ENCODE results near the gene OR8G1. TPM values are rescaled to one million over a fixed set of nuclear protein-coding genes. Genes with fewer than 3 reads are reported as not detected.
"Not testable (repeated sequence)": the region's sequence is repeated elsewhere in the genome, so short reads cannot be mapped to it uniquely, and the experiment has no call there.

Gene OR8G1
- total and polyA plus RNA-seq, 4 experiments from 2014 or later: not detected

DNA sequence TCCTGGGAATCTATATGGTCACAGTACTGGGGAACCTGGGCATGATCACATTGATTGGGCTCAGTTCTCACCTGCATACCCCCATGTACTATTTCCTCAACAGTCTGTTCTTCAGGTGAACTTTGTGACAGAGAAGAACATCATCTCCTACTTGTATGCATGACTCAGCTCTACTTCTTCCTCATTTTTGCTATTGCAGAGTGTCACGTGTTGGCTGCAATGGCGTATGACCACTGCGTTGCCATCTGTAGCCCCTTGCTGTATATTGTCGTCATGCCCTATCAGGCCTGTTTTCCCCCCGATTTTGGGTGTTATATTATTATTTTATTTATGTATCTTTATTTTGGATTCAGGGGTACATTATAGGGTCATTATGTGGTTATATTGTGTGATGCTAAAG is 2.4 kb upstream of the OR8G1 start:
- Mint-ChIP-seq H3K36me3 (no peaks in the 10 kb centered on the region), H3K27me3 (peaks cover 0 to 1% of the 10 kb centered on the region in 2 donors), H3K4me3 (no peak overlapping the region), H3K4me1 (no peaks in the 10 kb centered on the region), H3K27ac (no peak overlapping the region), H3K9me3 (peaks cover 0 to 5% (median under 1%) of the 10 kb centered on the region in 8 donors)
- Histone ChIP-seq H3K9me3 (ENCODE audit: control insufficient read depth in 1 of 2, low read length in 2 of 2) (no peaks in the 10 kb centered on the region), H3K27me3 (ENCODE audit: insufficient read depth, low read length) (no peaks in the 10 kb centered on the region), H3K27ac (ENCODE audit: low read depth, low read length) (no peak overlapping the region), H3K36me3 (ENCODE audit: insufficient read depth, low read length) (no peaks in the 10 kb centered on the region), H3K4me3 (ENCODE audit: low read length in 2 of 2) (no peak overlapping the region), H3K4me1 (ENCODE audit: insufficient read depth, low read length) (no peaks in the 10 kb centered on the region)
- CTCF ChIA-PET (ENCODE audit: partially characterized antibody): no interaction called here
- POLR2A ChIA-PET (ENCODE audit: partially characterized antibody): no interaction called here
- DNase-seq: no peak
- intact Hi-C loops (cut with micrococcal nuclease): no loop called here

DNA sequence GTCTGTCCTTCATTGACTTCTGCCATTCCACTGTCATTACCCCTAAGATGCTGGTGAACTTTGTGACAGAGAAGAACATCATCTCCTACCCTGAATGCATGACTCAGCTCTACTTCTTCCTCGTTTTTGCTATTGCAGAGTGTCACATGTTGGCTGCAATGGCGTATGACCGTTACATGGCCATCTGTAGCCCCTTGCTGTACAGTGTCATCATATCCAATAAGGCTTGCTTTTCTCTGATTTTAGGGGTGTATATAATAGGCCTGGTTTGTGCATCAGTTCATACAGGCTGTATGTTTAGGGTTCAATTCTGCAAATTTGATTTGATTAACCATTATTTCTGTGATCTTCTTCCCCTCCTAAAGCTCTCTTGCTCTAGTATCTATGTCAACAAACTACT is 9.0 kb downstream of the OR8G1 start:
- H3K4me3 ChIP-seq (ENCODE audit: low read length in 2 of 2); H3K27me3 Mint-ChIP-seq; intact Hi-C loops (cut with micrococcal nuclease); DNase-seq; H3K27me3 ChIP-seq (ENCODE audit: insufficient read depth, low read length); H3K4me1 Mint-ChIP-seq; H3K9me3 ChIP-seq (ENCODE audit: control insufficient read depth in 1 of 2, low read length in 2 of 2); CTCF ChIA-PET (ENCODE audit: partially characterized antibody); H3K36me3 Mint-ChIP-seq; H3K27ac Mint-ChIP-seq; H3K36me3 ChIP-seq (ENCODE audit: insufficient read depth, low read length); H3K9me3 Mint-ChIP-seq; H3K4me1 ChIP-seq (ENCODE audit: insufficient read depth, low read length); POLR2A ChIA-PET (ENCODE audit: partially characterized antibody); H3K27ac ChIP-seq (ENCODE audit: low read depth, low read length); H3K4me3 Mint-ChIP-seq: not testable (repeated sequence)

DNA sequence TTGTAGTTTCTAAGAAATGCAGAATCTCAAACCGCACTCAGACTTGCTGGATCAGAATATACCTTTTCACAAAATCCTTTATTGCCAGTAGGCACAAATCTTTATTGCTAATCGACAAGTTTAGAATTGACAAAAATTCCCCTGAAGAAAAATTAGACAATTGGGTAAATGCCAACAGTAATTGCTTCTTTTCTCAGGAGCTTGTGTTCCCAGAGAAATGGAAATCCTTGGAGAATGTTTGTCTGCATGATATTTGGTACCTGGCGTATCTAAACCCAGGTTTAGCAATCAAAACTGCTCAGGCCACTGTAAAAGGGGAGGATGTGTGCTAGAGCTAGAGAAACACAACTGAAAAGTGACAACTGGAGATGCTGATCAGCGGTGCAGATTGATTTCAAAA is 15.2 kb downstream of the OR8G1 start, which contains the start of gene OR8G5:
Gene OR8G5 (plus strand): TSS at position 301 of the 400 bp plus-strand sequence. CDS start 8,556 bp downstream, outside the sequence.
- Mint-ChIP-seq H3K4me3 (no peak within 1 kb of the TSS), H3K36me3 (no peaks in the 10 kb centered on the region), H3K9me3 (no peaks in the 10 kb centered on the region), H3K4me1 (no peaks in the 10 kb centered on the region), H3K27ac (no peak within 1 kb of the TSS), H3K27me3 (peaks cover 0 to 1% of the 10 kb centered on the region in 2 donors)
- DNase-seq: no peak
- POLR2A ChIA-PET (ENCODE audit: partially characterized antibody): no interaction called here
- intact Hi-C loops (cut with micrococcal nuclease): no loop called here
- H3K27me3 ChIP-seq (ENCODE audit: insufficient read depth, low read length): no peaks in the 10 kb centered on the region
- H3K4me1 ChIP-seq (ENCODE audit: insufficient read depth, low read length): no peaks in the 10 kb centered on the region
- no peaks in the 10 kb centered on the region for H3K36me3 ChIP-seq (ENCODE audit: insufficient read depth, low read length)
- no peaks in the 10 kb centered on the region for H3K9me3 ChIP-seq (ENCODE audit: control insufficient read depth in 1 of 2, low read length in 2 of 2)
- CTCF ChIA-PET (ENCODE audit: partially characterized antibody): no interaction called here
- H3K4me3 ChIP-seq (ENCODE audit: low read length in 2 of 2): no peak within 1 kb of the TSS
- no peak within 1 kb of the TSS for H3K27ac ChIP-seq (ENCODE audit: low read depth, low read length)

DNA sequence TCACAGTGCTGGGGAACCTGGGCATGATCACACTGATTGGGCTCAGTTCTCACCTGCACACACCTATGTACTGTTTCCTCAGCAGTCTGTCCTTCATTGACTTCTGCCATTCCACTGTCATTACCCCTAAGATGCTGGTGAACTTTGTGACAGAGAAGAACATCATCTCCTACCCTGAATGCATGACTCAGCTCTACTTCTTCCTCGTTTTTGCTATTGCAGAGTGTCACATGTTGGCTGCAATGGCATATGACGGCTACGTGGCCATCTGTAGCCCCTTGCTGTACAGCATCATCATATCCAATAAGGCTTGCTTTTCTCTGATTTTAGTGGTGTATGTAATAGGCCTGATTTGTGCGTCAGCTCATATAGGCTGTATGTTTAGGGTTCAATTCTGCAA is 24.1 kb downstream of the OR8G1 start:
- H3K4me1 ChIP-seq (ENCODE audit: insufficient read depth, low read length); CTCF ChIA-PET (ENCODE audit: partially characterized antibody): not testable (repeated sequence)

DNA sequence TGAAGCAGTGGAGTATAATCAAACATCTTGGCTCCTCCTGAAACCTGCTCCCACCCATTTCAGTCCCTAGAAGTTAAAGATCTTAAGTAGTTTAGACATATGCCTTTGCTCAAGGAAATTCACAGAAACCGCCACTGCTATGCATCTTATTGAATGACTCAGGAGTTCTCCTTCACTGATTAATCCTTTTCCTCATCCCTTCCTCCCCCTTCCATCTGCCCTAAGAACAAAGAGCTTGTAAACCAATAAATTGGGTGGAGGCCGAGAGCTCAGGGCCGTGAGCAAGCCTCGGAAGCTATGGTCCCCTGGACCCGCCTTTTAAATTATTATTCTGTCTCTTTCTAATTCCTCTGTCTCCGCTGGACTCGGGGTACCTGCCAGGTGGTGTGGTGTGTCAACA is 30.0 kb downstream of the OR8G1 start:
- H3K4me3 Mint-ChIP-seq; H3K27ac ChIP-seq (ENCODE audit: low read depth, low read length); DNase-seq; H3K4me3 ChIP-seq (ENCODE audit: low read length in 2 of 2); H3K36me3 ChIP-seq (ENCODE audit: insufficient read depth, low read length); intact Hi-C loops (cut with micrococcal nuclease); H3K9me3 ChIP-seq (ENCODE audit: control insufficient read depth in 1 of 2, low read length in 2 of 2); H3K36me3 Mint-ChIP-seq; H3K27me3 Mint-ChIP-seq; H3K4me1 ChIP-seq (ENCODE audit: insufficient read depth, low read length); H3K4me1 Mint-ChIP-seq; H3K27ac Mint-ChIP-seq; CTCF ChIA-PET (ENCODE audit: partially characterized antibody); H3K9me3 Mint-ChIP-seq; POLR2A ChIA-PET (ENCODE audit: partially characterized antibody); H3K27me3 ChIP-seq (ENCODE audit: insufficient read depth, low read length): not testable (repeated sequence)

More for the DNA sequence above, 24.1 kb downstream of the OR8G1 start:
- H3K4me3 ChIP-seq (ENCODE audit: low read length in 2 of 2); H3K27me3 Mint-ChIP-seq; H3K36me3 Mint-ChIP-seq; H3K36me3 ChIP-seq (ENCODE audit: insufficient read depth, low read length); H3K4me3 Mint-ChIP-seq; H3K9me3 Mint-ChIP-seq; H3K27ac Mint-ChIP-seq; DNase-seq; H3K27me3 ChIP-seq (ENCODE audit: insufficient read depth, low read length); H3K9me3 ChIP-seq (ENCODE audit: control insufficient read depth in 1 of 2, low read length in 2 of 2); POLR2A ChIA-PET (ENCODE audit: partially characterized antibody); intact Hi-C loops (cut with micrococcal nuclease); H3K27ac ChIP-seq (ENCODE audit: low read depth, low read length); H3K4me1 Mint-ChIP-seq: not testable (repeated sequence)

DNA sequence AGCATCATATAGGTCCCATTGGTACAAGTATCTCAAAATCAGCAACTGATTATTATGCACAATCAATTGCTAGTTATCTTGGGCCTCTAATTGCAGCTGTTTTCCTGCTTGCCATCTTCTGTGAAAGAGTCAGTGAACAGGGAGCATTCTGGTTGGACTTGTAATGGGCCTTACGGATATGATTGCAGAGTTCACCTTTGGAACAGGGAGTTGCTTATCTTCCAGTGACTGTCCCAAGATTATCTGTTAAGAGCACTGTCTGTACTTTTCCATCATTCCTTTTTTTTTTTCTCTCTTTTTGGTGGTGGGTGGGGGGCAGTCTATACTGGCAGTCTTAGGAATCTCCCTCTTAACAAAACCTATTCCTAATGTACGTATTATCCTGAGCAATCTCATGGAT is 33.1 kb downstream of the OR8G1 start:
- H3K9me3 Mint-ChIP-seq: peaks cover 0 to 5% (median under 1%) of the 10 kb centered on the region in 8 donors
- H3K36me3 Mint-ChIP-seq: no peaks in the 10 kb centered on the region
- no peak overlapping the region for H3K4me3 Mint-ChIP-seq
- no peak for DNase-seq
- no peaks in the 10 kb centered on the region for H3K27me3 ChIP-seq (ENCODE audit: insufficient read depth, low read length)
- peaks cover 0 to 2% of the 10 kb centered on the region in 2 donors for H3K27me3 Mint-ChIP-seq
- H3K27ac ChIP-seq (ENCODE audit: low read depth, low read length): no peak overlapping the region
- H3K36me3 ChIP-seq (ENCODE audit: insufficient read depth, low read length): no peaks in the 10 kb centered on the region
- H3K4me1 ChIP-seq (ENCODE audit: insufficient read depth, low read length): no peaks in the 10 kb centered on the region
- intact Hi-C loops (cut with micrococcal nuclease): no loop called here
- H3K4me3 ChIP-seq (ENCODE audit: low read length in 2 of 2): no peak overlapping the region
- H3K9me3 ChIP-seq (ENCODE audit: control insufficient read depth in 1 of 2, low read length in 2 of 2): no peaks in the 10 kb centered on the region
- ChIA-PET CTCF (ENCODE audit: partially characterized antibody) (no interaction called here), POLR2A (ENCODE audit: partially characterized antibody) (no interaction called here)
- H3K4me1 Mint-ChIP-seq: no peaks in the 10 kb centered on the region
- H3K27ac Mint-ChIP-seq: no peak overlapping the region

DNA sequence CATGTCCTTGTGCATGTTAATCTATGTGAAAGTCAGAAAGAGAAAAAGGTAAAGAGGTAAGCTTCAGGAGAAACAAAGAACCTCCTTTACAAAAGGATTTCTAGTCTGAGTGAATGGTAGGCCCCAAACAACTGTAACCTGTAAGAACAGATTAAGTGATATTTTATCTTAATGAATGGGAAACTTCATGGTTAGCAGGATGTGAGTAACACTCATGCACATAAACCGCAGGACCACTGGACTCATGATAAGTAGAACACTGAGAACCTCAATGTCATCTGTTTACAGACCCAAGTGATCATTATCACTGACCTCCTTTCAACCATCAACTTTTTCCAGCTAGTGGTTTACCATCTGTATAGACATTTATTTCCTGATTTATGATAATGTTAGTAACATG is 35.2 kb downstream of the OR8G1 start:
- Histone ChIP-seq H3K36me3 (ENCODE audit: insufficient read depth, low read length) (no peaks in the 10 kb centered on the region), H3K9me3 (ENCODE audit: control insufficient read depth in 1 of 2, low read length in 2 of 2) (no peaks in the 10 kb centered on the region), H3K27ac (ENCODE audit: low read depth, low read length) (no peak overlapping the region), H3K4me3 (ENCODE audit: low read length in 2 of 2) (no peak overlapping the region), H3K4me1 (ENCODE audit: insufficient read depth, low read length) (no peaks in the 10 kb centered on the region), H3K27me3 (ENCODE audit: insufficient read depth, low read length) (no peaks in the 10 kb centered on the region)
- Mint-ChIP-seq H3K27me3 (peaks cover 0 to 2% of the 10 kb centered on the region in 2 donors), H3K4me1 (no peaks in the 10 kb centered on the region), H3K36me3 (no peaks in the 10 kb centered on the region), H3K27ac (no peak overlapping the region), H3K4me3 (no peak overlapping the region), H3K9me3 (peaks cover 0 to 17% (median 7%) of the 10 kb centered on the region in 8 donors)
- no peak for DNase-seq
- intact Hi-C loops (cut with micrococcal nuclease): no loop called here
- CTCF ChIA-PET (ENCODE audit: partially characterized antibody): no interaction called here
- POLR2A ChIA-PET (ENCODE audit: partially characterized antibody): no interaction called here

DNA sequence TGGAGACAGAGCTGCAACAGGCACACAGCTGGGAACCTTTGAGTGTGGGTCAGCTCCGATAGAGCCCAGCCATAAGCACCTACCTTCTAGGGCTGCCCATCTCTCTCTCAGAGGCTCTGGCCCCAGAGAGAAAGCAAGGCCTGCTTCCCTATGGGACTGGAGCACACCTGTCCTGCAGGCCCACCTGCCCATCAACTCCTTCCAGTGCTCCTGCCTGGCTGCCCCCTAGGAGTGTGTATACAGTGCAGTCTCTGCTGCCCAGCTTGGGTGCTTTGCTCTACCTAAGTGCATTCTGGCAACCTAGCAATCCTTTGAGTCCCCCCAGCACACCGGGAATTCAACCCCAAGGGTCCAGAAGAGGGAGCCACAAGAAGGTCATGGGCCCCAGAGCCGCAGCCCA is 36.3 kb downstream of the OR8G1 start:
- H3K4me3 Mint-ChIP-seq: no peak overlapping the region
- intact Hi-C loops (cut with micrococcal nuclease): no loop called here
- POLR2A ChIA-PET (ENCODE audit: partially characterized antibody): no interaction called here

More for the DNA sequence above, 36.3 kb downstream of the OR8G1 start:
- no peaks in the 10 kb centered on the region for H3K4me1 Mint-ChIP-seq
- H3K36me3 ChIP-seq (ENCODE audit: insufficient read depth, low read length): no peaks in the 10 kb centered on the region
- CTCF ChIA-PET (ENCODE audit: partially characterized antibody): no interaction called here
- no peaks in the 10 kb centered on the region for H3K4me1 ChIP-seq (ENCODE audit: insufficient read depth, low read length)
- peaks cover 0 to 26% (median 11%) of the 10 kb centered on the region in 8 donors for H3K9me3 Mint-ChIP-seq
- DNase-seq: no peak
- no peak overlapping the region for H3K27ac Mint-ChIP-seq
- no peak overlapping the region for H3K4me3 ChIP-seq (ENCODE audit: low read length in 2 of 2)
- H3K27me3 ChIP-seq (ENCODE audit: insufficient read depth, low read length): no peaks in the 10 kb centered on the region
- no peak overlapping the region for H3K27ac ChIP-seq (ENCODE audit: low read depth, low read length)
- H3K36me3 Mint-ChIP-seq: no peaks in the 10 kb centered on the region
- no peaks in the 10 kb centered on the region for H3K9me3 ChIP-seq (ENCODE audit: control insufficient read depth in 1 of 2, low read length in 2 of 2)
- H3K27me3 Mint-ChIP-seq: peaks cover 0 to 2% of the 10 kb centered on the region in 2 donors
